D721Med (cell line): ENCODE results near the gene ME3.
"Not testable (repeated sequence)": the region's sequence is repeated elsewhere in the genome, so short reads cannot be mapped to it uniquely, and the experiment has no call there.

Experiments
- DNase-seq: peaks from one replicate; pipeline ENCODE4 v3.0.0; 2011; ENCODE audit warnings: low spot score; ENCODE audit not compliant: insufficient read length
- FAIRE-seq: peaks from 2 replicates; lab custom pipeline; 2011; peaks lifted over from hg19 to GRCh38; lab: Jason Lieb, UNC
- CTCF ChIP-seq: IDR thresholded peaks from 2 replicates; pipeline ENCODE4 v1.5.1; 2012; ENCODE audit warnings: mild to moderate bottlenecking, control low read depth; ENCODE audit not compliant: insufficient read depth; ENCODE audit errors: missing control alignments

Gene ME3

GRCh38 chr11:86555401-86555800 lies 117.0 kb downstream of the ME3 start:
- no peak for TF ChIP-seq CTCF
- DNase-seq, result no peak
- no peak for FAIRE-seq

GRCh38 chr11:86553265-86553664 lies 119.2 kb downstream of the ME3 start:
- TF ChIP-seq CTCF, result no peak
- DNase-seq (no peak), FAIRE-seq (no peak)

GRCh38 chr11:86551288-86552092 lies 120.9 kb downstream of the ME3 start:
- no peak for TF ChIP-seq CTCF
- DNase-seq (no peak), FAIRE-seq (no peak)

GRCh38 chr11:86550757-86551156 lies 121.7 kb downstream of the ME3 start:
- DNase-seq, result no peak
- no peak for FAIRE-seq
- TF ChIP-seq CTCF, result no peak

GRCh38 chr11:86548271-86548917 lies 124.0 kb downstream of the ME3 start:
- DNase-seq (no peak), FAIRE-seq (no peak)

GRCh38 chr11:86547727-86548126 lies 124.7 kb downstream of the ME3 start:
- DNase-seq, result no peak
- no peak for FAIRE-seq
- no peak for TF ChIP-seq CTCF

More at GRCh38 chr11:86548271-86548917, 124.0 kb downstream of the ME3 start:
- TF ChIP-seq CTCF, result no peak

- DNase-seq, FAIRE-seq: not testable (repeated sequence)
These were observed 131.1 kb downstream of the ME3 start for GRCh38 chr11:86541299-86541698.
